ENCODE results near the gene ACSM2B.
"Not testable (repeated sequence)": the region's sequence is repeated elsewhere in the genome, so short reads cannot be mapped to it uniquely, and the experiment has no call there.

The ACSM2B gene

GRCh38 chr16:20595068-20595467 is 18.9 kb upstream of the ACSM2B start:
- DNase-seq (ENCODE audit: low read depth, low spot score) = not testable (repeated sequence)

GRCh38 chr16:20592780-20593179 is 16.6 kb upstream of the ACSM2B start:
- DNase-seq (ENCODE audit: low read depth, low spot score) = not testable (repeated sequence)

GRCh38 chr16:20589486-20589885 is 13.3 kb upstream of the ACSM2B start:
- DNase-seq (ENCODE audit: low read depth, low spot score) = not testable (repeated sequence)

- DNase-seq (ENCODE audit: low read depth, low spot score) = not testable (repeated sequence)
Measured at GRCh38 chr16:20587645-20588074, 11.5 kb upstream of the ACSM2B start.

DNA sequence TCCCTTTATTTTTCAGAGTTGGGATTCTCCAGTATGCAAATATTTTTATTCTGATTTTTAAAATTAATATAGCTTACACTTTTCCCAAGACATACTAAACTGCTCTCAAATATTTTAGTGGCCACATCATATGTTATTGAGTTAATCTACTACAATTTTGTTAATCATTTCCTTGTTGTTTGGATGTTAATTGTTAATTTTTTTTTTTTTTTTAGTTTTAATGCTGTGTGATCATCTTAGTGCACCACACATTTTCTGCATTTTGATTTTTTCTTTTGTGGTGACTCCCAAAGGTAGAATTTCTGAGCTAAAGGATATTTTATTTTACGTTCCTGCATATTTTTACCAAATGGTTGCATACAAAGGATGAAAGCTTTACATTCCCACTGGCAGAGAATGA is 10.5 kb upstream of the ACSM2B start:
- DNase-seq (ENCODE audit: low read depth, low spot score) = not testable (repeated sequence)

DNA sequence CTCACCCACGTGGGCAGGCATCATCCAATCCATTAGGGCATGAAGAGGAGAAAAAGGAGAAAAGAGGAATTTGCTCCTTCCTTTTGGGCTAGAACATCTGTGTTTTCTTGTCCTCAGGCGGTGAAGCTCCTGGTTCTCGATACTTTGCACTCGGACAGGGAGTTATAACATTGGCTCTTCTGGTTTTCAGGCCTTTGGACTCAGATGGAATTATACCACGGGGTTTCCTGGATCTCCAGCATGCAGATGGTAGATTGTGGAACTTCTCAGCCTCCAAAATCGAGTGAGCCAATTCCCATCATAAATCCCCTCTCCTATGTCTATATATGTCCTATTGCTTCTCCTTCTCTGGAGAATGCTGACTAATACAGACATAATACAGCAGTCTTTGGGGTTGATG is 9.9 kb upstream of the ACSM2B start:
- DNase-seq (ENCODE audit: low read depth, low spot score) = not testable (repeated sequence)

- not testable (repeated sequence) for DNase-seq (ENCODE audit: low read depth, low spot score)
Measured at GRCh38 chr16:20580487-20581259, 4.5 kb upstream of the ACSM2B start.

- not testable (repeated sequence) for DNase-seq (ENCODE audit: low read depth, low spot score)
Measured at GRCh38 chr16:20578091-20578490, 1.9 kb upstream of the ACSM2B start.

GRCh38 chr16:20569117-20569651 is 7.0 kb downstream of the ACSM2B start:
- DNase-seq (ENCODE audit: low read depth, low spot score) = not testable (repeated sequence)

- no peak for DNase-seq (ENCODE audit: low read depth, low spot score)
Measured at GRCh38 chr16:20568404-20568803, 7.8 kb downstream of the ACSM2B start.

DNA sequence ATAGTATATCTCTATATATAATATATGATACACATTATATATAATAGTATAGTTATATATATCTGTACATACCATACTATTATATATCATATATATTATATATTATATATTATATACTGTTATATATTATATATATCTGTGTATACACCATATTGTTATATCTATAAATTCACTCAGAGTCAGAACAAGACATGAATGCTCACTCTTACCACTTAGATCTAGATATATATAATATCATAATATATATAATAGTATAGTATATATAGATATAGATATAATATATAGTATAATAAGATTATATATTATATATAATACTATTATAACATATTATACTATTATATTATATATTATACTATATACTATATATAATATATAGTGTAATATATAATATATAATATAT is 9.3 kb downstream of the ACSM2B start:
- no peak for DNase-seq (ENCODE audit: low read depth, low spot score)

DNA sequence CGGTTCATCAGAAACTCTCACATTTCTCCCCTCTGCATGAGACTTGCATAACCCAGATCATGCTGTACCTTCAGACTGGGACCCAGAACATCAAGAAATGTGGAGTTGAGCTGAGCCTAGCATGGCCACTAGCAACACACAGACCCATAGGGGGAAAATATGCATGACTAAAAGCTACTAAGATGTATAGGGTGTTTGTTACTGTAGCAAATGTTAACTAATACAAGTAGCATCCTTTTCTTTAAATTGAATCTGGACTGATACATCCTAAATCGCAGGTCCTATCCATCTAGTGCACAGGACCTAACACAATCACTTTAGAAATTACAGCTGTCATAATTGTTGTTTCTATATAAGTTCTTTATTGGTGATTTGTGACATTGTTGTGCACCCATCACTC is 10.8 kb downstream of the ACSM2B start:
- DNase-seq (ENCODE audit: low read depth, low spot score) = not testable (repeated sequence)

DNA sequence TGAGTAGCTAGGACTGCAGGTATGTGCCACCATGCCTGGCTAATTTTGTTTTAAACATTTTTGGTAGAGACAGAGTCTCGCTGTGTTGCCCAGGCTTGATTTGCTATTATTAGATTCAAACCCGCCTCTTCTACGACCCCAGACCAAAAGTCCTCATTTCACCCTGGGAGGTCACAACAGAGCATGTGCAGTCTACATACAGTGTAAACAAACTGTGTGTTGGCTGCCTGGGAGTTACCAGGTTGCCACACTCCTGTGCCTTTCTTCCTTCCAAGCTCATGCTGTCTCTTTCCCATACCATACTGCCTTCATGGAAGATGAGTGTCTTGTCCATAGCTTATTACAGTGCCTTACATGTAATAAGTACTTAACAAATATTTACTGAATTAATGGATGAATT is 11.9 kb downstream of the ACSM2B start:
- not testable (repeated sequence) for DNase-seq (ENCODE audit: low read depth, low spot score)

DNA sequence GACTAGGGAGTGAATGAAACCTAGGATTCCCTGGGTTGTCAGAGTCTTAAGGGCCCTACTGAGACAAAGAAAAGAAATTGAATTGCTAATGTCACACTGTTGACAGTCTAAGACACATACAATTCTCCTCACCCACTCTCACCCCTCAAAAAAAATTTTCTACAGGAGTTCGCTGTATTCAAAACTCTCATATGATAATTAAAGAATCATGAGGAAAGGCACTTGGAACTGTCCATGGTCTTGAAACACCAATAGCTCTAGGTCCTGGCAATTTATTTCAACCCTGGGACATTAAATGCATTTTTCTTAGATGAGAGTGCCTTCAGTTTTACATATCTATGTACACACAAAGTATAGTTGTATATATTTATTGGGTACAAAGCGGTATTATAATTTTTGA is 20.5 kb downstream of the ACSM2B start:
- not testable (repeated sequence) for DNase-seq (ENCODE audit: low read depth, low spot score)

DNA sequence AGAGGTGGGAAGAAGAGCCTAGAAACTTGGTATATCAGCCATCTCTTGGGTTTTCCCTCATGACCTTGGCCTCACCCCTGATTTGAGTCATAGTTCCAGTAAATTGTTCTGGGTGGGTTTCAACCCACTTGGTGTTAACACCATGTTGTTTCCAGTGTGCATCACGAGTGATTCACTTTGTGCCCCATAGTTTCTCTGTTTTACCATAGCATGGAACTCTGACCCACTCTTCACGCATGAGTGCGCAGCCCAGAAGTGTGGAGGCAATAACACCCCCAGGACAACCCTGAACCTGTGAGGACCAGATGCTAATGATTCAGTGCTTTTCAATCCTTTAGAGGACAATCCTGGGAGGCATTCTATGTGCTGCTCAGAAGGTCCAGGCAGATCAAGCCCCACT is 21.5 kb downstream of the ACSM2B start:
- DNase-seq (ENCODE audit: low read depth, low spot score) = not testable (repeated sequence)

- not testable (repeated sequence) for DNase-seq (ENCODE audit: low read depth, low spot score)
Measured at GRCh38 chr16:20553493-20553892, 22.7 kb downstream of the ACSM2B start.

DNA sequence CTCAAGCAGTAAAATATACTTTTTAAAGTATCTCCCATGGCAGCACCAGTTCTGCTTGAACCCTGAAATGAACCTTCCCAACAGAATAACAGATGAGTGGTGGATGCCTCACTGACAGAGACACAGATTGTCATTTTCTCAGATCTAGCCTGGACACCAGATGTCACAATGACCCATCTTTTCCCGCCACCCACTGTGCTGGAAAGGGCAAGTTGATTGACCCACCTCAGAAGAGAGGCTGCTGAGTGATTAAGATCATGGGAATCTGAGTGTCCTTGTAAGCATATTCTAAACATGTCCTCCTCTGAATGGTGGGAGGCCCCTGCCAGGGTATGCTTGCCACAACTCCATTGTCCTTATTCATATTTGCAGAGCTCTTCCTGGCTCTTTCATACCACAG is 29.2 kb downstream of the ACSM2B start:
- DNase-seq (ENCODE audit: low read depth, low spot score) = not testable (repeated sequence)

GRCh38 chr16:20546278-20546853 is 29.8 kb downstream of the ACSM2B start:
- DNase-seq (ENCODE audit: low read depth, low spot score) = not testable (repeated sequence)

- not testable (repeated sequence) for DNase-seq (ENCODE audit: low read depth, low spot score)
Measured at GRCh38 chr16:20540603-20541316, 35.4 kb downstream of the ACSM2B start.

DNA sequence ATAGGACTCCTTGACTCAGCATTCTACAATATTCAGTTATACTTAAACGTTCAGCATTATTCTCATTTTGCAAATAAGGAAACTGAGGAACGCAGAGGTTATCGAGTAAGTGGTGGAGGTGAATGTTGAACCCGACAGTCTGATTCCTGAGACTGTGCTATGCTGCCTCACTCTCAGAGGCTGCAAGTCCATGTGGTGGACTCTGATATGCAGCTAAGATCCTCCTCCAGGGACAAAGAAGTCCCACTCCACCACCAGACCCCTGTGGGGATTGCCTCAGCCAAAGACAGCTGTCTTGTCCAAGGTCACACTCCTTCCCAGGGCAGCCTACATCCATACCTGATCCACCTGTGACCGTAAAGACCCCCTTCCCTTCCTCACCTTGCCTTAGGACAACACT is 37.5 kb downstream of the ACSM2B start:
- no peak for DNase-seq (ENCODE audit: low read depth, low spot score)

DNA sequence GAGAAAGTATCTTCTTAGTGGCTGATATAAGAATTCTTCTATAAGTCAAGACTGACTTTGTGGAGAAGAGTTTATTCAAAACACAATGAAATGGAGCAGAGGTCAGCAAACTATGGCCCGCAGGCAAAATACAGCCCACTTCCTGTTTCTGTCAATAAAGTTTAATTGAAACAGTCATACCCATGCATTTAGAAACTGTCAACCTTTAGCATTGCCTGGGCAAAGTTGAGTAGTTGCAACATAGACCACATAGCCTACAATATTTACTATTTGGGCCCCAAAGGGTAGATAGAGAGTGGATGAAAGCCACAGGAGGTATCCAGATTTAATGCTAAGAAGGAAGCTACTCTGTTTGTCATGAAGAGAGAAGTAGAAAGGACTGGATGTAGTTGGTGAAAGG is 38.0 kb downstream of the ACSM2B start:
- no peak for DNase-seq (ENCODE audit: low read depth, low spot score)

GRCh38 chr16:20536669-20537068 is 39.5 kb downstream of the ACSM2B start:
- not testable (repeated sequence) for DNase-seq (ENCODE audit: low read depth, low spot score)
